ENCODE data around the gene UEVLD. TPM values are rescaled to one million over a fixed set of nuclear protein-coding genes. Genes with fewer than 3 reads are reported as not detected.

UEVLD gene
- total RNA-seq, 1 experiment from 2014 or later = 26.7 TPM

GRCh38 chr11:18578975-18579598 lies 9.4 kb downstream of the UEVLD start:
- in situ Hi-C loops (cut with HindIII; ENCODE audit: low pct_unique_long_range_greater_than_20kb, low sequenced_read_pairs) (no loop called here), intact Hi-C loops (cut with micrococcal nuclease; ENCODE audit: unreplicated experiment) (no loop called here)
- CTCF ChIA-PET = interaction anchor here (0.7 to 0.8 kb wide), 2 partner anchors 39 to 52 kb away, joined by 5 to 6 read pairs; no protein-coding TSS in a partner anchor
- H3K36me3 ChIP-seq (ENCODE audit: control insufficient read depth, insufficient read depth, low read length) = peaks cover 5% of the 10 kb centered on the region; the same call in 1 of the 2 replicates
- peak overlapping the region; percentile 68 for H3K27ac ChIP-seq (ENCODE audit: low read length)
- no peak overlapping the region for H3K4me3 ChIP-seq (ENCODE audit: low read depth in 2 of 2, low read length in 2 of 2)
- no peak for TF ChIP-seq CTCF (IDR thresholded peaks at IDR 0.05)
- TF ChIP-seq SIN3A (IDR thresholded peaks at IDR 0.05; ENCODE audit: borderline replicate concordance, insufficient read depth, low read depth, low read length) = no peak
- TF ChIP-seq REST (IDR thresholded peaks at IDR 0.05; ENCODE audit: insufficient read depth in 1 of 2, low read depth in 2 of 2, low read length in 1 of 2) = no peak
- TF ChIP-seq POLR2AphosphoS5 (IDR thresholded peaks at IDR 0.05; ENCODE audit: low read depth, low read length) = no peak
- TF ChIP-seq TCF7L2 (IDR thresholded peaks at IDR 0.05; ENCODE audit: low read depth, low read length) = no peak
- no peaks in the 10 kb centered on the region for H3K9me3 ChIP-seq (ENCODE audit: control insufficient read depth, insufficient read depth, low read depth, low read length)
- no peaks in the 10 kb centered on the region for H3K27me3 ChIP-seq (ENCODE audit: control insufficient read depth, insufficient read depth, low read length)
- BruUV-seq (replicated peaks) = no TSS peak
- peak; percentile 89 for ATAC-seq
- POLR2A ChIA-PET = interaction anchor here (0.6 to 1.0 kb wide), 2 partner anchors 12 to 204 kb away, joined by 3 to 6 read pairs; no protein-coding TSS in a partner anchor
- DNase-seq (ENCODE audit: low read depth, low spot score) = no peak
- peaks cover 17% of the 10 kb centered on the region for H3K4me1 ChIP-seq (ENCODE audit: control insufficient read depth, insufficient read depth, low read length)

- H3K4me3 ChIP-seq (ENCODE audit: low read depth in 2 of 2, low read length in 2 of 2) = no peak overlapping the region
- no TSS peak for BruUV-seq (replicated peaks)
- H3K27ac ChIP-seq (ENCODE audit: low read length) = no peak overlapping the region; the same call in 1 of the 2 replicates
- no peaks in the 10 kb centered on the region for H3K27me3 ChIP-seq (ENCODE audit: control insufficient read depth, insufficient read depth, low read length)
- ATAC-seq (no peak), DNase-seq (ENCODE audit: low read depth, low spot score) (no peak)
- in situ Hi-C loops (cut with HindIII; ENCODE audit: low pct_unique_long_range_greater_than_20kb, low sequenced_read_pairs) (no loop called here), intact Hi-C loops (cut with micrococcal nuclease; ENCODE audit: unreplicated experiment) (no loop called here)
- TF ChIP-seq SIN3A (IDR thresholded peaks at IDR 0.05; ENCODE audit: borderline replicate concordance, insufficient read depth, low read depth, low read length) = no peak
- TF ChIP-seq POLR2AphosphoS5 (IDR thresholded peaks at IDR 0.05; ENCODE audit: low read depth, low read length) = no peak
- TF ChIP-seq CTCF (IDR thresholded peaks at IDR 0.05) = no peak
- no peak for TF ChIP-seq REST (IDR thresholded peaks at IDR 0.05; ENCODE audit: insufficient read depth in 1 of 2, low read depth in 2 of 2, low read length in 1 of 2)
- TF ChIP-seq TCF7L2 (IDR thresholded peaks at IDR 0.05; ENCODE audit: low read depth, low read length) = no peak
- H3K36me3 ChIP-seq (ENCODE audit: control insufficient read depth, insufficient read depth, low read length) = peaks cover 5% of the 10 kb centered on the region; the same call in 1 of the 2 replicates
- H3K4me1 ChIP-seq (ENCODE audit: control insufficient read depth, insufficient read depth, low read length) = peaks cover 17% of the 10 kb centered on the region
- ChIA-PET CTCF (no interaction called here), POLR2A (no interaction called here)
- H3K9me3 ChIP-seq (ENCODE audit: control insufficient read depth, insufficient read depth, low read depth, low read length) = no peaks in the 10 kb centered on the region
These were observed 13.2 kb downstream of the UEVLD start for GRCh38 chr11:18575361-18575760.

All from Panc1 (cell line).